H1 (cell line): Measurements from ENCODE around the gene ASTN2. TPM values are rescaled to one million over a fixed set of nuclear protein-coding genes. Genes with fewer than 3 reads are reported as not detected.

ENCODE experiments used
- CTCF ChIA-PET: fragments of 300-600 bp; sonication (Branson Sonifier 250); formaldehyde crosslinking; loops from one replicate; lab custom pipeline; 2021; ENCODE audit not compliant: partially characterized antibody; lab: Charles Lee
- POLR2A ChIA-PET: fragments of 300-600 bp; sonication (Branson Sonifier 250); formaldehyde crosslinking; loops from one replicate; lab custom pipeline; 2021; ENCODE audit warnings: inconsistent platforms; ENCODE audit not compliant: partially characterized antibody; lab: Charles Lee
- DNase-seq, 2 experiments: peaks; one replicate each; pipeline versions ENCODE4 v3.0.0 to v3.0.0-alpha.2; 2010 to 2022; ENCODE audit warnings: low spot score in 2 of 2, low read depth in 1 of 2, mixed read lengths in 1 of 2
- FAIRE-seq: peaks from 2 replicates; lab custom pipeline; 2011; peaks lifted over from hg19 to GRCh38; lab: Jason Lieb, UNC
- H2AFZ ChIP-seq: 2 replicates; pipeline ENCODE4 v1.8.1; 2012; ENCODE audit warnings: low read length, inconsistent platforms
- H2AK5ac ChIP-seq: 2 replicates; pipeline ENCODE4 v1.6.1; 2013; ENCODE audit warnings: low read depth, low read length
- H2BK120ac ChIP-seq: replicated peaks from 2 replicates; pipeline ENCODE3; 2013; ENCODE audit warnings: low read depth, low read length, inconsistent platforms
- H2BK12ac ChIP-seq: 2 replicates; pipeline ENCODE4 v1.6.1; 2013; ENCODE audit warnings: low read depth, low read length
- H2BK15ac ChIP-seq: 2 replicates; pipeline ENCODE4 v1.6.1; 2013; ENCODE audit warnings: low read length
- H2BK20ac ChIP-seq: 2 replicates; pipeline ENCODE4 v1.6.1; 2013; ENCODE audit warnings: low read length
- H2BK5ac ChIP-seq: 2 replicates; pipeline ENCODE4 v1.6.1; 2013; ENCODE audit warnings: low read depth, low read length
- H3K14ac ChIP-seq: 2 replicates; pipeline ENCODE4 v1.6.1; 2013; ENCODE audit warnings: inconsistent platforms; ENCODE audit not compliant: insufficient read length
- H3K18ac ChIP-seq: 2 replicates; pipeline ENCODE4 v1.6.1; 2013; ENCODE audit warnings: low read length; ENCODE audit errors: extremely low read depth
- H3K23ac ChIP-seq: 2 replicates; pipeline ENCODE4 v1.6.1; 2013; ENCODE audit warnings: inconsistent platforms; ENCODE audit not compliant: insufficient read length
- H3K23me2 ChIP-seq: 2 replicates; pipeline ENCODE4 v1.6.1; 2013; ENCODE audit warnings: low read depth, low read length
- H3K27ac ChIP-seq: 2 replicates; pipeline ENCODE4 v1.6.1; 2011; ENCODE audit warnings: low read depth, low read length, inconsistent platforms
- H3K27me3 ChIP-seq, 4 experiments: replicated peaks in 1 of 4; 1 replicate in 1 of 4; 2 replicates in 3 of 4; pipeline versions ENCODE4 v1.6.1 to v1.8.1; 2011 to 2013; ENCODE audit warnings: low read length in 3 of 4, mild to moderate bottlenecking in 3 of 4, inconsistent platforms in 2 of 4, mixed read lengths in 2 of 4, moderate library complexity in 1 of 4; ENCODE audit not compliant: control insufficient read depth in 3 of 4, insufficient read depth in 3 of 4; ENCODE audit errors: extremely low read depth in 1 of 4
- H3K36me3 ChIP-seq, 4 experiments: 2 replicates each; pipeline versions ENCODE4 v1.6.1 to v1.8.1; 2011 to 2013; ENCODE audit warnings: mild to moderate bottlenecking in 4 of 4, low read length in 3 of 4, moderate library complexity in 2 of 4, control low read depth in 1 of 4, inconsistent platforms in 1 of 4; ENCODE audit not compliant: insufficient read depth in 4 of 4, control insufficient read depth in 2 of 4
- H3K4ac ChIP-seq: replicated peaks from 2 replicates; pipeline ENCODE3; 2013; ENCODE audit warnings: low read length, low read depth, mixed read lengths, inconsistent platforms; ENCODE audit not compliant: insufficient read length
- H3K4me1 ChIP-seq, 4 experiments: replicated peaks in 1 of 4; 1 replicate in 1 of 4; 2 replicates in 3 of 4; pipeline versions ENCODE4 v1.6.1 to v1.8.1; 2011 to 2013; ENCODE audit warnings: low read length in 3 of 4, inconsistent platforms in 2 of 4, mixed read lengths in 1 of 4; ENCODE audit not compliant: insufficient read depth in 4 of 4, control insufficient read depth in 3 of 4
- H3K4me2 ChIP-seq, 2 experiments: 2 replicates each; pipeline versions ENCODE4 v1.6.1 to v1.8.1; 2011 to 2013; ENCODE audit warnings: low read depth in 2 of 2, low read length in 2 of 2, control low read depth in 1 of 2, inconsistent platforms in 1 of 2, mild to moderate bottlenecking in 1 of 2; ENCODE audit not compliant: insufficient read depth in 1 of 2
- H3K4me3 ChIP-seq, 4 experiments: fragments of 200-600, 300-600 bp in 1 of 4; sonication (generic), shearing (Covaris generic), sonication (Bioruptor Twin) in 1 of 4; 2 replicates each; pipeline versions ENCODE4 v1.5.1 to v1.8.1; 2011 to 2016; ENCODE audit warnings: low read length in 4 of 4, low read depth in 3 of 4, control low read depth in 2 of 4, inconsistent platforms in 2 of 4, mild to moderate bottlenecking in 2 of 4, mixed read lengths in 1 of 4, moderate library complexity in 1 of 4; ENCODE audit not compliant: insufficient read depth in 2 of 4; ENCODE audit errors: extremely low read depth in 1 of 4
- H3K56ac ChIP-seq: replicated peaks from 2 replicates; pipeline ENCODE3; 2013; ENCODE audit warnings: low read depth, mild to moderate bottlenecking, mixed read lengths, low read length, inconsistent platforms; ENCODE audit not compliant: insufficient read length
- H3K79me1 ChIP-seq: 2 replicates; pipeline ENCODE4 v1.6.1; 2013; ENCODE audit warnings: low read depth, low read length, control low read depth
- H3K79me2 ChIP-seq, 2 experiments: 2 replicates each; pipeline versions ENCODE4 v1.6.1 to v1.8.1; 2012 to 2013; ENCODE audit warnings: low read length in 2 of 2, mild to moderate bottlenecking in 2 of 2, inconsistent platforms in 1 of 2; ENCODE audit not compliant: insufficient read depth in 2 of 2, control insufficient read depth in 1 of 2
- H3K9ac ChIP-seq, 4 experiments: replicated peaks in 1 of 4; 1 replicate in 1 of 4; 2 replicates in 3 of 4; pipeline versions ENCODE4 v1.6.1 to v1.8.1; 2011 to 2013; ENCODE audit warnings: low read depth in 3 of 4, low read length in 3 of 4, control low read depth in 2 of 4, mild to moderate bottlenecking in 2 of 4, moderate library complexity in 2 of 4, inconsistent platforms in 1 of 4; ENCODE audit errors: extremely low read depth in 1 of 4
- H3K9me3 ChIP-seq, 2 experiments: 2 replicates each; pipeline versions ENCODE4 v1.6.1 to v1.8.1; 2012 to 2013; ENCODE audit warnings: mild to moderate bottlenecking in 2 of 2, moderate library complexity in 2 of 2, control low read depth in 1 of 2, inconsistent platforms in 1 of 2, low read depth in 1 of 2, low read length in 1 of 2, mixed read lengths in 1 of 2; ENCODE audit not compliant: insufficient read depth in 2 of 2
- H4K20me1 ChIP-seq, 2 experiments: replicated peaks in 1 of 2; 2 replicates each; pipeline versions ENCODE3 to v1.8.1; 2011 to 2013; ENCODE audit warnings: inconsistent platforms in 2 of 2, low read length in 2 of 2, mild to moderate bottlenecking in 1 of 2; ENCODE audit not compliant: insufficient read depth in 2 of 2, control insufficient read depth in 1 of 2
- H4K5ac ChIP-seq: 2 replicates; pipeline ENCODE4 v1.6.1; 2013; ENCODE audit warnings: low read length, low read depth, mixed read lengths, inconsistent platforms; ENCODE audit not compliant: insufficient read length
- H4K8ac ChIP-seq: 2 replicates; pipeline ENCODE4 v1.8.0; 2013; ENCODE audit warnings: mild to moderate bottlenecking, moderate library complexity, low read length, inconsistent platforms; ENCODE audit not compliant: insufficient read depth; ENCODE audit errors: extremely low read depth
- H4K91ac ChIP-seq: replicated peaks from 2 replicates; pipeline ENCODE3; 2013; ENCODE audit warnings: low read length, mixed read lengths, inconsistent platforms; ENCODE audit not compliant: insufficient read length
- BCL11A ChIP-seq, 2 experiments: IDR thresholded peaks; one replicate each; pipeline ENCODE4 v1.6.1; 2011; ENCODE audit warnings: low read depth in 2 of 2, low read length in 2 of 2, mild to moderate bottlenecking in 2 of 2
- WGBS, 2 experiments: shearing (Covaris generic) in 1 of 2; methylation state at CpG; one replicate each; pipeline versions ENCODE4 v1.1.6 to v1.1.7; 2013 to 2015; ENCODE audit warnings: low lambda C conversion rate in 2 of 2, mixed read lengths in 2 of 2, inconsistent platforms in 1 of 2, low coverage in 1 of 2, missing lambda C conversion rate in 1 of 2; ENCODE audit not compliant: insufficient replicate concordance in 2 of 2, insufficient coverage in 1 of 2, insufficient read length in 1 of 2; ENCODE audit errors: extremely low coverage in 1 of 2, missing lambda C conversion rate in 1 of 2; 5-methylcytosine and 5-hydroxymethylcytosine counted together
- polyA plus RNA-seq, 7 experiments: library from polyadenylated mRNA; depleted of rRNA in 3 of 7; stranded (reverse) in 5 of 7; unstranded in 2 of 7; fragments of >200 nt in 5 of 7; fragments of 200-250 nt in 2 of 7; gene quantifications; 1 replicate in 5 of 7; 2 replicates in 1 of 7; 4 replicates in 1 of 7; pipeline versions ENCODE4 v1.2.1 to v1.2.3, GENCODE V29; 2011 to 2013; ENCODE audit warnings: missing spikeins in 2 of 7, mixed read lengths in 2 of 7
- total RNA-seq: library from RNA; stranded (reverse); fragmentation: NEBNext Ultra II Directional; extraction: Animal tissue kit (Norgen Biotek cat#: 25700); gene quantifications from 2 replicates; pipeline ENCODE4 v1.2.1, GENCODE V29; 2021

Gene ASTN2
- total and polyA plus RNA-seq, 2 of the 8 experiments (the other 6 are each of a cell fraction or from before 2014, with no cell fraction given): 8.2 to 13.7 TPM

GRCh38 chr9:116460026-116460425 is 954.8 kb downstream of the ASTN2 start:
- H3K79me1 ChIP-seq: no peaks in the 10 kb centered on the region
- no peaks in the 10 kb centered on the region for H3K79me2 ChIP-seq
- H3K23me2 ChIP-seq: no peaks in the 10 kb centered on the region; the same call in 1 of the 2 replicates
- H4K91ac ChIP-seq: no peak overlapping the region
- no peaks in the 10 kb centered on the region for H3K27me3 ChIP-seq
- no peak overlapping the region for H3K14ac ChIP-seq
- no peak overlapping the region for H2BK5ac ChIP-seq
- H3K36me3 ChIP-seq: peaks cover 0 to 2% (median 0%) of the 10 kb centered on the region in 4 experiments; a peak in 1 of 8 replicates
- no peak overlapping the region for H3K27ac ChIP-seq
- H3K4me3 ChIP-seq: no peak overlapping the region
- POLR2A ChIA-PET: no interaction called here
- no peak overlapping the region for H2BK12ac ChIP-seq
- no peak overlapping the region for H3K18ac ChIP-seq
- H2BK120ac ChIP-seq: no peak overlapping the region
- H3K4ac ChIP-seq: no peak overlapping the region
- peaks cover 4 to 6% of the 10 kb centered on the region in 2 experiments; a peak in 2 of 4 replicates for H3K9me3 ChIP-seq
- H3K23ac ChIP-seq: no peak overlapping the region
- no peak overlapping the region for H3K56ac ChIP-seq
- no peak overlapping the region for H4K8ac ChIP-seq
- WGBS, 2 experiments: 95% methylated on average over 2 of the region's 2 CpGs; no CpG with 5 or more reads in 1 of the 2 experiments
- DNase-seq: no peak
- no peak overlapping the region for H2BK15ac ChIP-seq
- no peak for TF ChIP-seq BCL11A (IDR thresholded peaks at IDR 0.05; ENCODE audit: low read depth in 2 of 2, low read length in 2 of 2)
- H3K9ac ChIP-seq: no peak overlapping the region
- H3K4me2 ChIP-seq: no peak overlapping the region
- CTCF ChIA-PET: no interaction called here
- H2AFZ ChIP-seq: no peak overlapping the region
- no peak overlapping the region for H4K5ac ChIP-seq
- H3K4me1 ChIP-seq: peaks cover 0 to 8% (median 2%) of the 10 kb centered on the region in 4 experiments; a peak in 2 of 7 replicates
- H2AK5ac ChIP-seq: no peak overlapping the region
- FAIRE-seq: no peak
- no peak overlapping the region for H2BK20ac ChIP-seq
- no peaks in the 10 kb centered on the region for H4K20me1 ChIP-seq
